PC-3 (cell line): ENCODE data around the gene PDE9A. TPM values are rescaled to one million over a fixed set of nuclear protein-coding genes. Genes with fewer than 3 reads are reported as not detected.

ENCODE experiments used
- ATAC-seq: fragments of 200-7000 bp; cut with Tn5 transposase; 2 replicates; pipeline ENCODE4 v1.9.1; 2020; ENCODE audit warnings: mild to moderate bottlenecking, moderate library complexity
- BruUV-seq: library from RNA; stranded (reverse); fragments of 400-500 nt; replicated peaks from 2 replicates; lab custom pipeline; 2021; lab: Mats Ljungman, UMichigan
- CTCF ChIA-PET: fragments of 300-600 bp; sonication (Branson Sonifier 250); formaldehyde crosslinking; loops from one replicate; lab custom pipeline; 2022; ENCODE audit warnings: antibody characterized with exemption; lab: Charles Lee
- POLR2A ChIA-PET: fragments of 300-600 bp; sonication (Branson Sonifier 250); formaldehyde crosslinking; loops from one replicate; lab custom pipeline; 2022; ENCODE audit warnings: antibody characterized with exemption; ENCODE audit not compliant: unreplicated experiment; lab: Charles Lee
- DNase-seq: peaks from one replicate; pipeline ENCODE4 v3.0.0-alpha.2; 2015
- H2AFZ ChIP-seq: fragments of 300-600 bp; sonication (generic); 2 replicates; pipeline ENCODE4 v1.6.0; 2016; ENCODE audit warnings: antibody characterized with exemption, low read length
- H3F3A ChIP-seq: fragments of 300-600 bp; sonication (generic); one replicate; pipeline ENCODE4 v1.6.0; 2017; ENCODE audit warnings: antibody characterized with exemption, low read length, control low read depth, mild to moderate bottlenecking; ENCODE audit not compliant: unreplicated experiment
- H3K27ac ChIP-seq: fragments of 300-600 bp; sonication (generic); 2 replicates; pipeline ENCODE4 v1.5.1; 2016; ENCODE audit warnings: mild to moderate bottlenecking, low read length
- H3K27me3 ChIP-seq: fragments of 300-600 bp; sonication (generic); 2 replicates; pipeline ENCODE4 v1.6.1; 2016; ENCODE audit warnings: low read length, mixed read lengths
- H3K36me3 ChIP-seq: fragments of 300-600 bp; sonication (generic); 2 replicates; pipeline ENCODE4 v1.6.1; 2016; ENCODE audit warnings: low read depth, mixed run types, low read length, mixed read lengths
- H3K4me1 ChIP-seq: fragments of 300-600 bp; sonication (generic); 2 replicates; pipeline ENCODE4 v1.5.1; 2016; ENCODE audit warnings: low read length; ENCODE audit not compliant: insufficient read depth
- H3K4me2 ChIP-seq: fragments of 300-600 bp; sonication (generic); 2 replicates; pipeline ENCODE4 v1.6.0; 2016; ENCODE audit warnings: low read length
- H3K4me3 ChIP-seq: fragments of 300-600 bp; sonication (generic); 2 replicates; pipeline ENCODE4 v1.5.1; 2016; ENCODE audit warnings: mild to moderate bottlenecking, low read length, mixed read lengths
- H3K79me2 ChIP-seq: fragments of 300-600 bp; sonication (generic); 2 replicates; pipeline ENCODE4 v1.6.1; 2017; ENCODE audit warnings: low read length, mixed read lengths
- H3K9ac ChIP-seq: fragments of 300-600 bp; sonication (generic); 2 replicates; pipeline ENCODE4 v1.6.0; 2016; ENCODE audit warnings: mild to moderate bottlenecking, low read length
- H3K9me2 ChIP-seq: fragments of 300-600 bp; sonication (generic); replicated peaks from 2 replicates; pipeline ENCODE4 v1.6.1; 2016; ENCODE audit warnings: mixed run types, low read length, mixed read lengths
- H3K9me3 ChIP-seq: fragments of 300-600 bp; sonication (generic); 2 replicates; pipeline ENCODE4 v1.6.1; 2016; ENCODE audit warnings: low read length, mixed read lengths
- H4K20me1 ChIP-seq: fragments of 300-600 bp; sonication (generic); 2 replicates; pipeline ENCODE4 v1.6.1; 2016; ENCODE audit warnings: low read length, mixed read lengths
- EZH2 ChIP-seq: fragments of 300-600 bp; sonication (generic); IDR thresholded peaks from one replicate; pipeline ENCODE4 v1.6.1; 2017; ENCODE audit warnings: antibody characterized with exemption, mild to moderate bottlenecking, low read length; ENCODE audit not compliant: unreplicated experiment
- EZH2phosphoT487 ChIP-seq: fragments of 300-600 bp; sonication (generic); IDR thresholded peaks from 2 replicates; pipeline ENCODE4 v1.6.1; 2018; ENCODE audit warnings: mild to moderate bottlenecking, antibody characterized with exemption, low read length, borderline replicate concordance
- intact Hi-C: fragments of 100-400 bp; cut with micrococcal nuclease; formaldehyde crosslinking; loops from 2 replicates; pipeline ENCODE4 v1.9.0; 2023
- total RNA-seq: library from RNA; depleted of rRNA; stranded (reverse); fragments of >200 nt; gene quantifications from 2 replicates; pipeline ENCODE4 v1.2.3, GENCODE V29; 2014
- TF ChIP-seq, protein P1 (sequence below): fragments of 300-600 bp; sonication (generic); conservative IDR thresholded peaks from 2 replicates; pipeline ENCODE4 v1.5.1; 2017; ENCODE audit warnings: antibody characterized with exemption, low read depth, mild to moderate bottlenecking, low read length

PDE9A gene
- total RNA-seq, 1 experiment from 2014 or later, result 0.33 TPM

DNA sequence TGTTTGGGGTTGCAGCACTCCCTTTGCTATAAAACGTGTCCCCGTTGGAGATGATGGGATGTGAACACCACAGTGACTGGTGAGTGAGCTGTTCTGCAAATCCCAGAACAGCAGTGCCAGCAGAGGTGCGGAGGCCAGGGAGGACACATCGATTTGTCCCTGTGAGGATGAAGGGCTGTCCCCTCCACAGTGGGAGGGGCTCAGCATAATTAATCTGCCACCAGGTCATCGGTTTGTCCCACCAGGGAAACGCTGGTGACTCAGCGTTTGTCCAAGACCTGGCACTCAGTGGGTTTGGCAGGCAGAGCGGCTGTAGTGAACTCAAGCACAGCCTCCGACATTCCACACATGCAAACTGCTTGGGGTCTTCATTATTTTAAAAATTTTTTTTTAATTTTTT lies 22.8 kb upstream of the PDE9A start:
- H3K9me3 ChIP-seq, result no peaks in the 10 kb centered on the region
- H3K27ac ChIP-seq, result no peak overlapping the region
- TF ChIP-seq EZH2phosphoT487, result no peak
- TF ChIP-seq, protein P1, sequence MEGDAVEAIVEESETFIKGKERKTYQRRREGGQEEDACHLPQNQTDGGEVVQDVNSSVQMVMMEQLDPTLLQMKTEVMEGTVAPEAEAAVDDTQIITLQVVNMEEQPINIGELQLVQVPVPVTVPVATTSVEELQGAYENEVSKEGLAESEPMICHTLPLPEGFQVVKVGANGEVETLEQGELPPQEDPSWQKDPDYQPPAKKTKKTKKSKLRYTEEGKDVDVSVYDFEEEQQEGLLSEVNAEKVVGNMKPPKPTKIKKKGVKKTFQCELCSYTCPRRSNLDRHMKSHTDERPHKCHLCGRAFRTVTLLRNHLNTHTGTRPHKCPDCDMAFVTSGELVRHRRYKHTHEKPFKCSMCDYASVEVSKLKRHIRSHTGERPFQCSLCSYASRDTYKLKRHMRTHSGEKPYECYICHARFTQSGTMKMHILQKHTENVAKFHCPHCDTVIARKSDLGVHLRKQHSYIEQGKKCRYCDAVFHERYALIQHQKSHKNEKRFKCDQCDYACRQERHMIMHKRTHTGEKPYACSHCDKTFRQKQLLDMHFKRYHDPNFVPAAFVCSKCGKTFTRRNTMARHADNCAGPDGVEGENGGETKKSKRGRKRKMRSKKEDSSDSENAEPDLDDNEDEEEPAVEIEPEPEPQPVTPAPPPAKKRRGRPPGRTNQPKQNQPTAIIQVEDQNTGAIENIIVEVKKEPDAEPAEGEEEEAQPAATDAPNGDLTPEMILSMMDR, result no peak
- TF ChIP-seq EZH2, result no peak
- no peak overlapping the region for H3K4me3 ChIP-seq
- no peaks in the 10 kb centered on the region for H3K9me2 ChIP-seq
- H3K4me2 ChIP-seq, result no peak overlapping the region
- H2AFZ ChIP-seq, result no peak overlapping the region
- H3K79me2 ChIP-seq, result no peaks in the 10 kb centered on the region
- no peaks in the 10 kb centered on the region for H3K4me1 ChIP-seq
- H3K36me3 ChIP-seq, result no peaks in the 10 kb centered on the region
- ChIA-PET CTCF (no interaction called here), POLR2A (no interaction called here)
- ATAC-seq (no peak), DNase-seq (no peak)
- no peaks in the 10 kb centered on the region for H3F3A ChIP-seq
- H3K27me3 ChIP-seq, result peaks cover 28% of the 10 kb centered on the region; the same call in 1 of the 2 replicates
- intact Hi-C loops, result no loop called here
- no TSS peak for BruUV-seq
- no peak overlapping the region for H3K9ac ChIP-seq
- no peaks in the 10 kb centered on the region for H4K20me1 ChIP-seq

DNA sequence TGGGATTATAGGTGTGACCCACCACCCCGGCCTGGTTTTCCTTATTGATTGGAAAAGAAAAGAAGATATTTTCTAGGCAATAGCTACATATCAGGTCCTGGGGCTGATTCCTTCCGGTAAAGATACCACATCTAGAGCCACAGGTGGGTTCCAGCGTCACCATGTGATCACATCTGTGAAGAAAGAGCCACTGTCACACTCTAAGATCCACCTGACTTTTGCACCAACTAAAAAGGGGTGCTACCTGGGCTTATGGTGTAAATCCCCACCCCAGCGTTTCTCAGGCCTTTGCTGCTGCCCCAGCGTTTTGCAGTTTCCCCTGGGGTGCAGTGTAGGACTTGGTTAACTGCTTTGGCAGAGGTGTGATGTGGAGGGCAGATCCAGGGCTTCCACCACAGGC lies 22.3 kb upstream of the PDE9A start:
- H3K9me3 ChIP-seq, result no peaks in the 10 kb centered on the region
- BruUV-seq, result no TSS peak
- ChIA-PET POLR2A (interaction anchor here (0.6 kb wide), 1 partner anchor 28 kb away, joined by 3 read pairs; no protein-coding TSS in a partner anchor), CTCF (no interaction called here)
- no peak for ATAC-seq
- H3K36me3 ChIP-seq, result no peaks in the 10 kb centered on the region
- intact Hi-C loops, result no loop called here
- H3K4me2 ChIP-seq, result no peak overlapping the region
- H3K9ac ChIP-seq, result no peak overlapping the region
- no peak for DNase-seq
- no peak overlapping the region for H3K4me3 ChIP-seq
- no peaks in the 10 kb centered on the region for H3K4me1 ChIP-seq
- no peaks in the 10 kb centered on the region for H4K20me1 ChIP-seq
- H3K27me3 ChIP-seq, result peaks cover 23% of the 10 kb centered on the region; the same call in 1 of the 2 replicates
- no peak overlapping the region for H2AFZ ChIP-seq
- H3K79me2 ChIP-seq, result no peaks in the 10 kb centered on the region
- no peaks in the 10 kb centered on the region for H3K9me2 ChIP-seq
- H3K27ac ChIP-seq, result no peak overlapping the region
- no peaks in the 10 kb centered on the region for H3F3A ChIP-seq
- no peak for TF ChIP-seq EZH2
- TF ChIP-seq EZH2phosphoT487, result no peak
- TF ChIP-seq, protein P1, result no peak

DNA sequence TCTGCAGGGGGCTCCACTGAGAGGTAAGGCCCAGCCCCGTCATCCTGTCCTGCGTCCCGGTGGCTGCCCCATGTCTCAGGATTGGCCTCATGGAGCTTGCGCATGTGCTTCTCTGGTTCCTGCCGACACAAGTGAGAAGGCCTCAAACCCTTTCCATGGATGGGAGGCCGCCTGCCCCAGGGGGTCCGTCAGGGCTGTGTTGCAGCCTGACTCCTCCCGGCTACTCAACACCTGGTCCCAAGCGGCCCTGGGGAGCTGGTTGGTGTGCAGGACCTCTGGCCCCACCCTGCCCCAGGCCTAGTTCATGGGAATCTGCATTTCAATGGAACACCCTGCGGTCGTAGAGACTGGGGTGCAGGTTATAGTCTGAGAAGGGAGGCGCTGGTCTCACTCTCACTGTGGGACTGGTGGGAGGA lies 21.1 kb upstream of the PDE9A start:
- no peak overlapping the region for H3K9ac ChIP-seq
- H3K4me3 ChIP-seq, result no peak overlapping the region
- H3K9me2 ChIP-seq, result no peaks in the 10 kb centered on the region
- no TSS peak for BruUV-seq
- POLR2A ChIA-PET, result no interaction called here
- intact Hi-C loops, result no loop called here
- H3K36me3 ChIP-seq, result no peaks in the 10 kb centered on the region
- no peaks in the 10 kb centered on the region for H4K20me1 ChIP-seq
- H2AFZ ChIP-seq, result no peak overlapping the region
- H3K79me2 ChIP-seq, result no peaks in the 10 kb centered on the region
- TF ChIP-seq, protein P1, result no peak
- TF ChIP-seq EZH2 (no peak), EZH2phosphoT487 (no peak)
- no peak for DNase-seq
- H3K27ac ChIP-seq, result no peak overlapping the region
- ATAC-seq, result no peak
- H3K9me3 ChIP-seq, result no peaks in the 10 kb centered on the region
- CTCF ChIA-PET, result no interaction called here
- H3K4me2 ChIP-seq, result no peak overlapping the region
- H3K27me3 ChIP-seq, result peaks cover 13% of the 10 kb centered on the region; the same call in 1 of the 2 replicates
- no peaks in the 10 kb centered on the region for H3K4me1 ChIP-seq
- H3F3A ChIP-seq, result no peaks in the 10 kb centered on the region
